Fibroblast of villous mesenchyme (primary cell): ENCODE results near the gene PPP2R3A. TPM values are rescaled to one million over a fixed set of nuclear protein-coding genes. Genes with fewer than 3 reads are reported as not detected.
"Not testable (repeated sequence)": the region's sequence is repeated elsewhere in the genome, so short reads cannot be mapped to it uniquely, and the experiment has no call there.

Experiments
- DNase-seq: peaks from one replicate; pipeline ENCODE4 v3.0.0-alpha.2; 2010; ENCODE audit warnings: low read depth
- H3K4me3 ChIP-seq: 2 replicates; pipeline ENCODE4 v1.5.1; 2011; ENCODE audit warnings: low read depth, mild to moderate bottlenecking, low read length
- CTCF ChIP-seq: IDR thresholded peaks from 2 replicates; pipeline ENCODE4 v1.5.1; 2012; ENCODE audit warnings: low read depth, mild to moderate bottlenecking, low read length; ENCODE audit not compliant: insufficient read depth
- total RNA-seq: library from RNA; depleted of rRNA; stranded (reverse); fragments of >200 nt; gene quantifications from 2 replicates; pipeline ENCODE4 v1.2.3, GENCODE V29; 2012

PPP2R3A gene
- total RNA-seq, 1 donor, result 25.9 TPM

GRCh38 chr3:136070334-136070733, 104.8 kb downstream of the PPP2R3A start:
- no peak for TF ChIP-seq CTCF
- no peak overlapping the region for H3K4me3 ChIP-seq
- peak; percentile 63 for DNase-seq

- peak; percentile 58 for DNase-seq
- TF ChIP-seq CTCF, result no peak
- H3K4me3 ChIP-seq, result no peak overlapping the region
These were observed 105.7 kb downstream of the PPP2R3A start for GRCh38 chr3:136070953-136071949.

GRCh38 chr3:136074546-136075170, 109.1 kb downstream of the PPP2R3A start:
- DNase-seq, result no peak
- no peak for TF ChIP-seq CTCF
- no peak overlapping the region for H3K4me3 ChIP-seq

- peak; percentile 87 for TF ChIP-seq CTCF
- DNase-seq, result peak; percentile 86
- no peak overlapping the region for H3K4me3 ChIP-seq
These were observed 109.8 kb downstream of the PPP2R3A start for GRCh38 chr3:136075218-136075808.

- DNase-seq, result peak; percentile 36
- TF ChIP-seq CTCF, result no peak
- H3K4me3 ChIP-seq, result no peak overlapping the region
These were observed 110.3 kb downstream of the PPP2R3A start for GRCh38 chr3:136075811-136076210.

GRCh38 chr3:136078421-136079364, 113.2 kb downstream of the PPP2R3A start:
- peak; percentile 70 for TF ChIP-seq CTCF
- DNase-seq, result peak; percentile 47
- H3K4me3 ChIP-seq, result no peak overlapping the region

- DNase-seq, H3K4me3 ChIP-seq: not testable (repeated sequence)
These were observed 118.3 kb downstream of the PPP2R3A start for GRCh38 chr3:136083641-136084382.

- H3K4me3 ChIP-seq, DNase-seq: not testable (repeated sequence)
These were observed 119.5 kb downstream of the PPP2R3A start for GRCh38 chr3:136085067-136085466.
